HUDEP-2 (cell line): ENCODE measurements around the gene MELTF.

Experiments
- DNase-seq, 76 experiments: peaks; one replicate each; lab custom pipeline; 2025; ENCODE audit not compliant: unreplicated experiment in 76 of 76; lab: John Stamatoyannopoulos, UW

Gene MELTF

DNA sequence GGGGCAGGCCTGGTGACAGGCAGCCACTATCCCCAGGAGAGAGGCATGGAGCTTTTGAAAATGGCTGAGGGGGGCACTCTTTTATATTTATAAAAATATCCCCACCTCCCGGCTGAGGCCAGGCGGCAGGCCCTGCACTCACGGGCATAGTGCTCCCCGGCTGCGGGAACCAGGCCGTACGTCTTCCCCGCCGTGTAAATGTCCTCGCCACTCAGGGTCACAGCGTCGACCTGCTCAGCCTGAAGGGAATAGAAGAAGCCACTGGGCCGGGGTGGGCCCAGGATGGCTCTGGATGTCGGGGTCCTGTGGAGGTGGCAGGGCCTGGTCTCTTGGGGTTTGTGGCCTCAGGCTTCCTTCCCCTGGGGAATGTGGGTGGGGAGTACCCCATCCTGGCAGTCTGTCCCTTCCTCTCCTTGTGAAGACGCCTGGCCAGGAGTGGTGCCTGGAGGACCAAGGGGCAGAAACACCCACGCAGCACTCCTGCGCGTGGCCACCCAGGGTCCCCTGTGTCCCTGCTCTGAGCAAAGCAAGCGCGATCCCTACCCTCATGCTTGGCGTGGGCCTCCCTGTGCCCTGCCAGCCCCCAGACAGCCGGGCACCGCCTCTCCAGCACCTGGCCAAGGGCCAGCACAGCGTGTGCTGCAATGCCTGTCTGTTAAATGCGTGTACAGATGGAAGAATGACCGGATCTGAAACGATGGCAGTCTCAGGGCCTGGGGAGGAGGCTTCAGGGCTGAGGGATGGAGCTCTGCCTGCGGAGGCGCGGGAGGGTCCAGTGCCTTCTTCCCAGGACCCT lies 18.9 kb downstream of the MELTF start:
- peak in 4 of 76 experiments; percentile 5 to 12 (median 9) for DNase-seq

DNA sequence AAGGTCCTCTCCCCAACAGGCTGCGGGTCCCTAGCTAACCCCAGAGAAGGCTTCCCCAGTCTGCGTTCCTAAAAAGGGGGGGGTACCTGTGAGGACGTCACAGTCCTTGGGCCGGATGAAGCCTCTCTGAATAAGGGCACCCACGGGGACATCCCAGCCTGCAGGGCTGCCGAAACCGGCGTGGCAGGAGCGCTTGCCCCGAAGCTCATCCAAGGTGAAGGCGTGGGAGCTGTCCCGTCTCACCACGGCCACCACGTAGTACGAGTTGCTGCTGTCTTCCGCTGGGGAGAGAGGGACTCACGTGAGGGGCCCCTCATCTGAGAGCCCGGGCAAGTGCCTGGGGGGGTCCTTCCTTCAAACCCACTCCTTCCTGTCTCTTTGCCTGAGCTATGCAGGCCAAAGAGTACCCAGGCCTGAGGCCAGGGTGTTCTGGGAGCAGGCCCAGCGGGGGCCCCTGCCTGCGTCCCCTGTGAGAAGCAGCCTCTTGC lies 20.0 kb downstream of the MELTF start:
- DNase-seq = no peak

DNA sequence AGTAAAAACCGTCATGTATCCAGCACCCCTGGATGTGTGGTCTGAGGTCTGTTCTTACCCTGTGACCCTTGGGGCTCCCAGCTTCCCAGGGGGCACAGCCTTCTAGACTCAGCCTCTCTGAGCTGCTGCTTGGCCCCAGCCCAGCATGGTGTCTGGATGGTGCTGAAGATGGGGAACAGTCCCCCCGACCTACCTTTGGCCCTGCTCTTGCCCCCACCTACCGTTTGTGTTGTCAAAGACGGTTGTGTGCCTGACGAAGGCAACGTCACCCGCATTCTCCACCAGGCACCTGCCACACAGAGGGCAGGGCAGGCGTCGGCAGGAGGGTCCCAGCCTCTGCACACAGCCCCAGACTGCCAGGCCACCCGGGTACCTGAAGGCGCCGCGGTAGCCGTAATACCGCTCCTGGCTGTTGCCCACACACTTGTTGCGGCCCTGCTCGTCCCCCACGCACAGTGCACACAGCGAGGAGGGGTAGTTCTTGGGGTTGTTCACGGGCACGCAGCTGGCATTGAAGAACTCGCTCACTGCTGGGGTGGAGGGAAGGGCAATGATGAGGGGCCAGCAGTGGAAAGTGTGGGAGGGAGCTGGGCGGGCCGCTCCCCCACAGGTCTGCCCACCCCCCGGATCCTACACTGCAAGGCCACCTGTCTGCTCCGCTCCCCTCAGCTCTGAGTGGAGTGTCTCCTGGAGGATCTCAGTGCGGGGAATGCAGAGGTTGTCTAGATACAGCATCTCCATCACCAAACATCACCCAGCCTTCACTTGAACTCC lies 21.0 kb downstream of the MELTF start:
- DNase-seq = no peak

DNA sequence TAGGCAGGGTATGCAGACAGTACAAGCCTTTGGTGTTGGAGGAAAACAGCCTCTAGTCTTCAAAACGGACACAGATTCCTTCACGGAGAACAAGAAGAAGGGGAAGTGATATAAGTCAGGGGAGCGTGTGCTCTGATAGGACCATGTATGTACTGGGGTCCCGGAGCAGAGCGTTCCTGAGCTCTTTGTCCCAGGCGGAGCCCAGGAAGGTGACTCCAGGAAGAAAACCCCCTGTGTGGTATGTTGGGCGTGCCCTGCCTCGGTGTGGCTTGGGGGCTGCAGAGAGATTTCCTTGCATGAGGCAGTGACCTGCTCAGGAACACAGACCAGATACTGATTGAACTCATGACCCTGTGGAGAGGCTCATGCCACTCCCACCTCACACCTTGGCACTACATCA lies 21.7 kb downstream of the MELTF start:
- DNase-seq = no peak

DNA sequence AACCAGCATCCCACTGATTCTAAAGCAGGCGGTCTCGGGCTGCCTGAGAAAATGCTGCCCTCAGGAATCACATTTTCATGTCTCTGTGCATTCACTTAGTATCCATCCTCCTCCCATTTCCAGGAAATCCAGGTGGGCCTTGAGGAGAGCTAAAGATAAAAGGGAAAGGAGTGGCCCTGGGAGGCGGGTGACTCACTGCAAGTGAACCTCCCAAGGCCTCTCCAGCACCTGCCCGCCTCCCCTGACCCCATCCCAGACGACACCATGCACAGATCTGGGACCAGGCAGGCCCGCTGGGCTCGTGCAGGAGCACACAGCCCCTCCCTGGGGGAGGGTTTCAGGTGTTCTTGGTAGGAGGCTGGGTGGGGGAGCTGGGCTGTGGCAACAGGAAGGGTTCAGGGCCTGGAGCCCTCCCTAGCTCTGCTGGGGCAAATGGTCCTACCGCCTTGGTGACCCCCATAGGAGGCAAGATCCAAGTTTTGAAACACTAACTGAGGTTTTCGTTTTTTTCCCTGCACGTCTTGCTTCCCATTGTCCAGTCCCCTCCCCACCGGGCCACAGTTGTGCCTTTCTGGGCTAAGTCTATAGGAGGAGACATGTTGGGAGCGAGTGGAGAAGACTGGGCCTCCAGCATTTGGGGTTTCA lies 22.2 kb downstream of the MELTF start:
- no peak for DNase-seq

GRCh38 chr3:197006860-197007259 lies 22.8 kb downstream of the MELTF start:
- DNase-seq = no peak

GRCh38 chr3:197006446-197006845 lies 23.2 kb downstream of the MELTF start:
- DNase-seq = no peak

- peak in 7 of 76 experiments; percentile 9 to 58 (median 32) for DNase-seq
These were observed 25.9 kb downstream of the MELTF start for GRCh38 chr3:197003461-197004385.

DNA sequence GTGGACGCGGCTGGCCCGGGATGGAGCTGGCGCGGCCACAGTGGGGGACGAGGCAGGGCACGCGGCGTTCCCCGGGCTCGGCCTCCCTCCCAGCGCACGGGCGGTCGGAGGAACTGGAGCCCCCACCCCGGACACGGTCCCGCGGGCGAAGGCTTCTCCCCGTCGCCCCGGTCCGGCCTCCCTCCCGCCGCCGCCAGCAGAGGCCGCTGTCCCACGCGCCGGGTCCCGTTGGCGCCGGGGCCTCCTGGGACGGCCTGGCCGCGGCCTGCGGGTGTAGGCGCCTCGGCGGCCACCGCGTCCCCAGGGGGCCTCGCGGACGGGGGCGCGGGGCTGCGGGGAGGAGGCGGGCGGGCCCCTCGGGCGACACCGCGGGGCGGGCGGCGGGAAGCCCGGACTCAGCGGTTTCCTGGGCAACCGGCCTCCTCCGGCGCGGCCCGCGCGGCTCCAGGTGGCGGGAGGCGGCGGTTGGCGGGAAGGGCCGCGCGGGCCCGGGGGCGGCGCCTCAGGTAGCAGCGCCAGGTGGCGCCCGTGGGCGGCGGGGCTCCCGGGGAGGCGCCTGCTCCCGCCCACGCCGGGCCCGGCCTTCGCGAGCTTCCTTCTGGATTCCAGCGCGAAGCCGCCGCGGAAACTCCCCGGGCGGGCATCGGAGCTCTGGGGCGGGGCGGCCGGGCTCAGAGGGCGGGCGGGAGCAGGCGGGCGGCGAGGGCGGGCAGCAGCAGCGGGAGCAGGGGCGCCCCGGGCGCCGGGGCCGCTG lies 26.7 kb downstream of the MELTF start:
- DNase-seq = peak in 65 of 76 experiments; percentile 11 to 75 (median 58)

GRCh38 chr3:197001972-197002700 lies 27.5 kb downstream of the MELTF start:
- no peak for DNase-seq

- no peak for DNase-seq
These were observed 28.3 kb downstream of the MELTF start for GRCh38 chr3:197001106-197001971.

- DNase-seq = no peak
These were observed 29.4 kb downstream of the MELTF start for GRCh38 chr3:197000211-197000610.

- no peak for DNase-seq
These were observed 30.5 kb downstream of the MELTF start for GRCh38 chr3:196998966-196999760.

DNA sequence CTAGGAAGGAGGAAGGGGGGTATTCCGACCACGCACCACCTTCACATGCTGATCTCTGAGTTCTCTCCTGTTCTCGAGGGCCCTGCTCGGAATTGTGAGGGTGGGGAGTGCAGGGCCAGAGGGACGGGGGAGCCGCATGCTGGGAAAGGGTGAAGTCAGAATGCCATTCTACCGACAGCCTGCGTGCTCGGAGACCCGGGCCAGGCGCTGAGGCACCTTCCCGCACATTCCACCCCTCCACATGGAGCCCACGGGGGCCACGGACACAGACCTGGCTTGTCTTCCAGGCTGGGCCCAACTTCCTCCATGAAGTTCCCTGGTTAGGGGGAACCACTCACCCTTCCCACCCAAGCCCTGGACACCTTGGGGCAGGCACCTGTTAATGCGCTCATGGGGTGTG lies 32.3 kb downstream of the MELTF start:
- DNase-seq = no peak

DNA sequence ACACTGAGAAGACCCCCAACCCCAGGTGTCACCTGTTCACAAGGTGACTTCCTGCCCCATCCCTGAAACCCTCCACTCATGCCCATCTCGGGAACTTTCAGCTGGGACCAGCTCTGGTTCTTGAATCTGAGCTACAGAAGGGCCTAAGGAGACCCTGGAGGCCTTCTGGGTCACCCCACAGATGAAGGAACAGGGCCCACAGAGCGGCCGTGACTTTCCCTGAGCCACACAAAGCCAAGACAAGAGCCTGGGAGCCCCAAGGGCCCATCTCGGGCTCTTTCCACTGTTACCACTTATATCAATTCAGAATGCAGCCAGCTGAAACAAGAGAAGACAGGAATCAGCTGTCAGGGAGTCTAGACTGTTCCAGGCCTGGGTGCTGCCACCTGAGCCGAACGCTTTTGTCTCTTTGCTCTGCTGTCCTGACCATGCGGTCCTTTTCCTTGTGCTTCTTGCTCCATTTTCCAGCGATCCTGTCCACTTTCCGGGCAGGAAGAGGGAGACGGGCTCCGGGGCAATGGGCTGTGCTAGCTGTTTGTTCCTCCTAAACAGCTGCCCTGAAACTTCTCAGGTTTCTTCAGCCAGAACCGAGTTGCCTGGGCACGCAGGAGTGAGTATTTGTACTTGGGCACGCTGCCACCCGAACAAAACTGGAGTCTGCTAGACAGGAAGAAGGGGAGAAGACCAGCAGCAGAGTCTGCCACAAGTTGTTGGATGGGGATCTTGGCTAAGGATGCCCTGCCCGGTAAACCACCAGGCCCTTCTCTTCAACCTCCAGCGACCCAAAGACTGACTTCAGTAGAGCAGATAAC lies 33.0 kb downstream of the MELTF start:
- no peak for DNase-seq

DNA sequence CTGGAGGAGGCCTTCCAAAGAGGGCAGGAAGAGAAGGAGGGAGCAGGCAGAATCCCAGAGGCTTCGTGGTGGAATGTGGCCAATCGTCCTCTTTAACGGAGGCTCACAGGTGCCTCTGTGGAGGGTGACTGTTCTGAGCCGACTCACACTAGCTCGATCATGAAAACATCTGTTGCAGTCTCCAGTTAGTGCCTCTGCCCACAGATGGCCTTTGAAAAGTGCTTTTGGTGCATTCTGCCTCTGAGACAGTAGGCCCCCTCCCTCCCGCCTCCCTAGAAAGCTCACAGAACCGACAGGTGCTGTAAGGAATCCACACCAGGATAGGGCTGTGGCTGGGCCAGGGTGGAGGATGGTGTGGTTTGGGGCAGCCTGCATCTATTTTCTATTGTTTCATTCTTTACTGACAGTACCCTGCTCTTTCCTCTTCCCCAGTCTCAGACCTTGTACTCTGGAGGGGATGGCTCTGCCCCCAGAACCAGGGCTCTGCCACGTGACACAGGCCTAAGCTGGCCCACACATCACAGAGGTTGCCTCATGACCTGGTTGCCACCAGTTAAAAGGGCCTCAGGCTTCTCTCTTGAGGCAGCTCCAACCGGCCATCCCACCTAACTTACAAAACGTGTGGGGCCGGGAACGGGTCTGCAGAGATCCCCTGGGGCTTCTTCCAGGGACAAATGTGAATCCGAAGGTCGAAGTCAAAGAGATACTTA lies 33.8 kb downstream of the MELTF start:
- no peak for DNase-seq
